Fibroblast of lung (primary cell): Measurements from ENCODE around the gene STK36.

Source experiments
- CTCF ChIP-seq, 2 donors: IDR thresholded peaks in 1 of 2; conservative IDR thresholded peaks in 1 of 2; 1 replicate in 1 of 2; 2 replicates in 1 of 2; pipeline ENCODE4 v1.5.1; 2011 to 2012; ENCODE audit warnings: low read length in 2 of 2, control low read depth in 1 of 2, inconsistent platforms in 1 of 2, low read depth in 1 of 2, mild to moderate bottlenecking in 1 of 2
- EZH2 ChIP-seq: IDR thresholded peaks from 2 replicates; pipeline ENCODE4 v1.5.1; 2012; ENCODE audit warnings: low read length, control low read depth, mild to moderate bottlenecking; ENCODE audit errors: missing control alignments

GRCh38 chr2:218662827-218663226, 9.1 kb upstream of the STK36 start:
- TF ChIP-seq EZH2 (no peak), CTCF (conservative IDR thresholded peaks at IDR 0.05 in 1 of 2, IDR thresholded peaks at IDR 0.05 in 1 of 2; ENCODE audit: low read depth in 1 of 2, low read length in 2 of 2) (no peak)
